PC-3 (cell line): Measurements from ENCODE around the gene RNF14. TPM values are rescaled to one million over a fixed set of nuclear protein-coding genes. Genes with fewer than 3 reads are reported as not detected.

Experiments used
- ATAC-seq: fragments of 200-7000 bp; cut with Tn5 transposase; 2 replicates; pipeline ENCODE4 v1.9.1; 2020; ENCODE audit warnings: mild to moderate bottlenecking, moderate library complexity
- BruUV-seq: library from RNA; stranded (reverse); fragments of 400-500 nt; replicated peaks from 2 replicates; lab custom pipeline; 2021; lab: Mats Ljungman, UMichigan
- CTCF ChIA-PET: fragments of 300-600 bp; sonication (Branson Sonifier 250); formaldehyde crosslinking; loops from one replicate; lab custom pipeline; 2022; ENCODE audit warnings: antibody characterized with exemption; lab: Charles Lee
- POLR2A ChIA-PET: fragments of 300-600 bp; sonication (Branson Sonifier 250); formaldehyde crosslinking; loops from one replicate; lab custom pipeline; 2022; ENCODE audit warnings: antibody characterized with exemption; ENCODE audit not compliant: unreplicated experiment; lab: Charles Lee
- DNase-seq: peaks from one replicate; pipeline ENCODE4 v3.0.0-alpha.2; 2015
- H2AFZ ChIP-seq: fragments of 300-600 bp; sonication (generic); 2 replicates; pipeline ENCODE4 v1.6.0; 2016; ENCODE audit warnings: antibody characterized with exemption, low read length
- H3F3A ChIP-seq: fragments of 300-600 bp; sonication (generic); one replicate; pipeline ENCODE4 v1.6.0; 2017; ENCODE audit warnings: antibody characterized with exemption, low read length, control low read depth, mild to moderate bottlenecking; ENCODE audit not compliant: unreplicated experiment
- H3K27ac ChIP-seq: fragments of 300-600 bp; sonication (generic); 2 replicates; pipeline ENCODE4 v1.5.1; 2016; ENCODE audit warnings: mild to moderate bottlenecking, low read length
- H3K27me3 ChIP-seq: fragments of 300-600 bp; sonication (generic); 2 replicates; pipeline ENCODE4 v1.6.1; 2016; ENCODE audit warnings: low read length, mixed read lengths
- H3K36me3 ChIP-seq: fragments of 300-600 bp; sonication (generic); 2 replicates; pipeline ENCODE4 v1.6.1; 2016; ENCODE audit warnings: low read depth, mixed run types, low read length, mixed read lengths
- H3K4me1 ChIP-seq: fragments of 300-600 bp; sonication (generic); 2 replicates; pipeline ENCODE4 v1.5.1; 2016; ENCODE audit warnings: low read length; ENCODE audit not compliant: insufficient read depth
- H3K4me2 ChIP-seq: fragments of 300-600 bp; sonication (generic); 2 replicates; pipeline ENCODE4 v1.6.0; 2016; ENCODE audit warnings: low read length
- H3K4me3 ChIP-seq: fragments of 300-600 bp; sonication (generic); 2 replicates; pipeline ENCODE4 v1.5.1; 2016; ENCODE audit warnings: mild to moderate bottlenecking, low read length, mixed read lengths
- H3K79me2 ChIP-seq: fragments of 300-600 bp; sonication (generic); 2 replicates; pipeline ENCODE4 v1.6.1; 2017; ENCODE audit warnings: low read length, mixed read lengths
- H3K9ac ChIP-seq: fragments of 300-600 bp; sonication (generic); 2 replicates; pipeline ENCODE4 v1.6.0; 2016; ENCODE audit warnings: mild to moderate bottlenecking, low read length
- H3K9me2 ChIP-seq: fragments of 300-600 bp; sonication (generic); replicated peaks from 2 replicates; pipeline ENCODE4 v1.6.1; 2016; ENCODE audit warnings: mixed run types, low read length, mixed read lengths
- H3K9me3 ChIP-seq: fragments of 300-600 bp; sonication (generic); 2 replicates; pipeline ENCODE4 v1.6.1; 2016; ENCODE audit warnings: low read length, mixed read lengths
- H4K20me1 ChIP-seq: fragments of 300-600 bp; sonication (generic); 2 replicates; pipeline ENCODE4 v1.6.1; 2016; ENCODE audit warnings: low read length, mixed read lengths
- CTCF ChIP-seq: fragments of 300-600 bp; sonication (generic); conservative IDR thresholded peaks from 2 replicates; pipeline ENCODE4 v1.5.1; 2017; ENCODE audit warnings: antibody characterized with exemption, low read depth, mild to moderate bottlenecking, low read length
- EZH2 ChIP-seq: fragments of 300-600 bp; sonication (generic); IDR thresholded peaks from one replicate; pipeline ENCODE4 v1.6.1; 2017; ENCODE audit warnings: antibody characterized with exemption, mild to moderate bottlenecking, low read length; ENCODE audit not compliant: unreplicated experiment
- EZH2phosphoT487 ChIP-seq: fragments of 300-600 bp; sonication (generic); IDR thresholded peaks from 2 replicates; pipeline ENCODE4 v1.6.1; 2018; ENCODE audit warnings: mild to moderate bottlenecking, antibody characterized with exemption, low read length, borderline replicate concordance
- intact Hi-C: fragments of 100-400 bp; cut with micrococcal nuclease; formaldehyde crosslinking; loops from 2 replicates; pipeline ENCODE4 v1.9.0; 2023
- total RNA-seq: library from RNA; depleted of rRNA; stranded (reverse); fragments of >200 nt; gene quantifications from 2 replicates; pipeline ENCODE4 v1.2.3, GENCODE V29; 2014

Gene RNF14
- total RNA-seq, 1 experiment from 2014 or later, result 32.1 TPM

- H4K20me1 ChIP-seq, result no peaks in the 10 kb centered on the region
- H3K4me1 ChIP-seq, result no peaks in the 10 kb centered on the region
- POLR2A ChIA-PET, result no interaction called here
- ATAC-seq (no peak), DNase-seq (no peak)
- no peak overlapping the region for H3K27ac ChIP-seq
- no peaks in the 10 kb centered on the region for H3K36me3 ChIP-seq
- no peaks in the 10 kb centered on the region for H3K9me3 ChIP-seq
- H3K4me2 ChIP-seq, result no peak overlapping the region
- no peaks in the 10 kb centered on the region for H3K27me3 ChIP-seq
- intact Hi-C loops, result no loop called here
- no peaks in the 10 kb centered on the region for H3K9me2 ChIP-seq
- H3F3A ChIP-seq, result no peaks in the 10 kb centered on the region
- no peak overlapping the region for H2AFZ ChIP-seq
- CTCF ChIA-PET, result interaction anchor here (0.7 kb wide), 1 partner anchor 856 kb away, joined by 3 read pairs; no protein-coding TSS in a partner anchor
- TF ChIP-seq EZH2, result no peak
- no peak for TF ChIP-seq CTCF
- TF ChIP-seq EZH2phosphoT487, result no peak
- no peaks in the 10 kb centered on the region for H3K79me2 ChIP-seq
- no peak overlapping the region for H3K9ac ChIP-seq
- H3K4me3 ChIP-seq, result no peak overlapping the region
- BruUV-seq, result no TSS peak
Measured at GRCh38 chr5:141949511-141949910, 19.4 kb upstream of the RNF14 start.

GRCh38 chr5:141950207-141951005, 18.5 kb upstream of the RNF14 start:
- DNase-seq (no peak), ATAC-seq (no peak)
- Histone ChIP-seq H3K4me1 (no peaks in the 10 kb centered on the region), H3K4me2 (no peak overlapping the region), H3K36me3 (no peaks in the 10 kb centered on the region), H2AFZ (no peak overlapping the region), H3K9me3 (no peaks in the 10 kb centered on the region), H3K79me2 (no peaks in the 10 kb centered on the region), H3K27ac (no peak overlapping the region), H4K20me1 (no peaks in the 10 kb centered on the region), H3K9ac (no peak overlapping the region), H3F3A (no peaks in the 10 kb centered on the region), H3K27me3 (no peaks in the 10 kb centered on the region), H3K4me3 (no peak overlapping the region), H3K9me2 (no peaks in the 10 kb centered on the region)
- no TSS peak for BruUV-seq
- CTCF ChIA-PET, result no interaction called here
- POLR2A ChIA-PET, result no interaction called here
- intact Hi-C loops, result no loop called here
- no peak for TF ChIP-seq CTCF
- TF ChIP-seq EZH2, result no peak
- no peak for TF ChIP-seq EZH2phosphoT487

GRCh38 chr5:141951332-141951781, 17.5 kb upstream of the RNF14 start:
- POLR2A ChIA-PET, result no interaction called here
- intact Hi-C loops, result no loop called here
- Histone ChIP-seq H3K4me1 (no peaks in the 10 kb centered on the region), H3K9ac (no peak overlapping the region), H3K9me2 (no peaks in the 10 kb centered on the region), H4K20me1 (no peaks in the 10 kb centered on the region), H2AFZ (no peak overlapping the region), H3K27ac (no peak overlapping the region), H3K4me2 (no peak overlapping the region), H3K9me3 (no peaks in the 10 kb centered on the region), H3K4me3 (no peak overlapping the region), H3K36me3 (no peaks in the 10 kb centered on the region), H3F3A (no peaks in the 10 kb centered on the region), H3K27me3 (no peaks in the 10 kb centered on the region), H3K79me2 (no peaks in the 10 kb centered on the region)
- CTCF ChIA-PET, result no interaction called here
- ATAC-seq (peak; percentile 33; the same call in 1 of the 2 replicates), DNase-seq (peak; percentile 13)
- BruUV-seq, result no TSS peak
- no peak for TF ChIP-seq EZH2phosphoT487
- peak; percentile 42 for TF ChIP-seq CTCF
- no peak for TF ChIP-seq EZH2
